ENCODE measurements around the gene CRY1.

DNA sequence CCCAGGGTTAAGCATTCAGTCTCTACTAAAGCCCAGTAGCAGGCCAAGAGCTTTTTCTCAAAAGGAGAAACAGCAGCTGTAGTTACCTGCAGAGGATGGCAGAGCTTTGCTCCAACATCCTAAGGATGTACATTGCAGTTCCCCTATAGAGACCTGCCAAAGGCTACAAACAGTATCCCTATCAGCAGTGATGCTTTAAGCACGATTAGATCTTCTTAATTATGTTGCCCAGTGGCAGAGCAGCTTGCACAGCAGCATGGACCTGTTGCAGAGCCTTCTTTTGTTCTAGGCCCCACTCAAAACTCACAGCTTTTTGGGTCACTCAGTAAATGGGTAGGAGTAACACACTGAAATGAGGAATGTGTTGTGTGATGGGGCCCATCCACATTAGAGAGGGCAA, 46.4 kb upstream of the CRY1 start:
- TF ChIP-seq, protein P1, sequence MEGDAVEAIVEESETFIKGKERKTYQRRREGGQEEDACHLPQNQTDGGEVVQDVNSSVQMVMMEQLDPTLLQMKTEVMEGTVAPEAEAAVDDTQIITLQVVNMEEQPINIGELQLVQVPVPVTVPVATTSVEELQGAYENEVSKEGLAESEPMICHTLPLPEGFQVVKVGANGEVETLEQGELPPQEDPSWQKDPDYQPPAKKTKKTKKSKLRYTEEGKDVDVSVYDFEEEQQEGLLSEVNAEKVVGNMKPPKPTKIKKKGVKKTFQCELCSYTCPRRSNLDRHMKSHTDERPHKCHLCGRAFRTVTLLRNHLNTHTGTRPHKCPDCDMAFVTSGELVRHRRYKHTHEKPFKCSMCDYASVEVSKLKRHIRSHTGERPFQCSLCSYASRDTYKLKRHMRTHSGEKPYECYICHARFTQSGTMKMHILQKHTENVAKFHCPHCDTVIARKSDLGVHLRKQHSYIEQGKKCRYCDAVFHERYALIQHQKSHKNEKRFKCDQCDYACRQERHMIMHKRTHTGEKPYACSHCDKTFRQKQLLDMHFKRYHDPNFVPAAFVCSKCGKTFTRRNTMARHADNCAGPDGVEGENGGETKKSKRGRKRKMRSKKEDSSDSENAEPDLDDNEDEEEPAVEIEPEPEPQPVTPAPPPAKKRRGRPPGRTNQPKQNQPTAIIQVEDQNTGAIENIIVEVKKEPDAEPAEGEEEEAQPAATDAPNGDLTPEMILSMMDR (optimal IDR thresholded peaks at IDR 0.05 in 1 of 3, IDR thresholded peaks at IDR 0.05 in 1 of 3, conservative IDR thresholded peaks at IDR 0.05 in 1 of 3; ENCODE audit: extremely low read depth in 1 of 3, insufficient read depth in 2 of 3, low read length in 3 of 3) = no peak
- TF ChIP-seq EZH2 (IDR thresholded peaks at IDR 0.05; ENCODE audit: low read length) = no peak
